H1 (cell line): Measurements from ENCODE around the gene GPR176. TPM values are rescaled to one million over a fixed set of nuclear protein-coding genes. Genes with fewer than 3 reads are reported as not detected.

Source experiments
- CTCF ChIA-PET: fragments of 300-600 bp; sonication (Branson Sonifier 250); formaldehyde crosslinking; loops from one replicate; lab custom pipeline; 2021; ENCODE audit not compliant: partially characterized antibody; lab: Charles Lee
- POLR2A ChIA-PET: fragments of 300-600 bp; sonication (Branson Sonifier 250); formaldehyde crosslinking; loops from one replicate; lab custom pipeline; 2021; ENCODE audit warnings: inconsistent platforms; ENCODE audit not compliant: partially characterized antibody; lab: Charles Lee
- DNase-seq, 2 experiments: peaks; one replicate each; pipeline versions ENCODE4 v3.0.0 to v3.0.0-alpha.2; 2010 to 2022; ENCODE audit warnings: low spot score in 2 of 2, low read depth in 1 of 2, mixed read lengths in 1 of 2
- FAIRE-seq: peaks from 2 replicates; lab custom pipeline; 2011; peaks lifted over from hg19 to GRCh38; lab: Jason Lieb, UNC
- H2AFZ ChIP-seq: 2 replicates; pipeline ENCODE4 v1.8.1; 2012; ENCODE audit warnings: low read length, inconsistent platforms
- H2AK5ac ChIP-seq: 2 replicates; pipeline ENCODE4 v1.6.1; 2013; ENCODE audit warnings: low read depth, low read length
- H2BK120ac ChIP-seq: replicated peaks from 2 replicates; pipeline ENCODE3; 2013; ENCODE audit warnings: low read depth, low read length, inconsistent platforms
- H2BK12ac ChIP-seq: 2 replicates; pipeline ENCODE4 v1.6.1; 2013; ENCODE audit warnings: low read depth, low read length
- H2BK15ac ChIP-seq: 2 replicates; pipeline ENCODE4 v1.6.1; 2013; ENCODE audit warnings: low read length
- H2BK20ac ChIP-seq: 2 replicates; pipeline ENCODE4 v1.6.1; 2013; ENCODE audit warnings: low read length
- H2BK5ac ChIP-seq: 2 replicates; pipeline ENCODE4 v1.6.1; 2013; ENCODE audit warnings: low read depth, low read length
- H3K14ac ChIP-seq: 2 replicates; pipeline ENCODE4 v1.6.1; 2013; ENCODE audit warnings: inconsistent platforms; ENCODE audit not compliant: insufficient read length
- H3K18ac ChIP-seq: 2 replicates; pipeline ENCODE4 v1.6.1; 2013; ENCODE audit warnings: low read length; ENCODE audit errors: extremely low read depth
- H3K23ac ChIP-seq: 2 replicates; pipeline ENCODE4 v1.6.1; 2013; ENCODE audit warnings: inconsistent platforms; ENCODE audit not compliant: insufficient read length
- H3K23me2 ChIP-seq: 2 replicates; pipeline ENCODE4 v1.6.1; 2013; ENCODE audit warnings: low read depth, low read length
- H3K27ac ChIP-seq: 2 replicates; pipeline ENCODE4 v1.6.1; 2011; ENCODE audit warnings: low read depth, low read length, inconsistent platforms
- H3K27me3 ChIP-seq, 4 experiments: replicated peaks in 1 of 4; 1 replicate in 1 of 4; 2 replicates in 3 of 4; pipeline versions ENCODE4 v1.6.1 to v1.8.1; 2011 to 2013; ENCODE audit warnings: low read length in 3 of 4, mild to moderate bottlenecking in 3 of 4, inconsistent platforms in 2 of 4, mixed read lengths in 2 of 4, moderate library complexity in 1 of 4; ENCODE audit not compliant: control insufficient read depth in 3 of 4, insufficient read depth in 3 of 4; ENCODE audit errors: extremely low read depth in 1 of 4
- H3K36me3 ChIP-seq, 4 experiments: 2 replicates each; pipeline versions ENCODE4 v1.6.1 to v1.8.1; 2011 to 2013; ENCODE audit warnings: mild to moderate bottlenecking in 4 of 4, low read length in 3 of 4, moderate library complexity in 2 of 4, control low read depth in 1 of 4, inconsistent platforms in 1 of 4; ENCODE audit not compliant: insufficient read depth in 4 of 4, control insufficient read depth in 2 of 4
- H3K4ac ChIP-seq: replicated peaks from 2 replicates; pipeline ENCODE3; 2013; ENCODE audit warnings: low read length, low read depth, mixed read lengths, inconsistent platforms; ENCODE audit not compliant: insufficient read length
- H3K4me1 ChIP-seq, 4 experiments: replicated peaks in 1 of 4; 1 replicate in 1 of 4; 2 replicates in 3 of 4; pipeline versions ENCODE4 v1.6.1 to v1.8.1; 2011 to 2013; ENCODE audit warnings: low read length in 3 of 4, inconsistent platforms in 2 of 4, mixed read lengths in 1 of 4; ENCODE audit not compliant: insufficient read depth in 4 of 4, control insufficient read depth in 3 of 4
- H3K4me2 ChIP-seq, 2 experiments: 2 replicates each; pipeline versions ENCODE4 v1.6.1 to v1.8.1; 2011 to 2013; ENCODE audit warnings: low read depth in 2 of 2, low read length in 2 of 2, control low read depth in 1 of 2, inconsistent platforms in 1 of 2, mild to moderate bottlenecking in 1 of 2; ENCODE audit not compliant: insufficient read depth in 1 of 2
- H3K4me3 ChIP-seq, 4 experiments: fragments of 200-600, 300-600 bp in 1 of 4; sonication (generic), shearing (Covaris generic), sonication (Bioruptor Twin) in 1 of 4; 2 replicates each; pipeline versions ENCODE4 v1.5.1 to v1.8.1; 2011 to 2016; ENCODE audit warnings: low read length in 4 of 4, low read depth in 3 of 4, control low read depth in 2 of 4, inconsistent platforms in 2 of 4, mild to moderate bottlenecking in 2 of 4, mixed read lengths in 1 of 4, moderate library complexity in 1 of 4; ENCODE audit not compliant: insufficient read depth in 2 of 4; ENCODE audit errors: extremely low read depth in 1 of 4
- H3K56ac ChIP-seq: replicated peaks from 2 replicates; pipeline ENCODE3; 2013; ENCODE audit warnings: low read depth, mild to moderate bottlenecking, mixed read lengths, low read length, inconsistent platforms; ENCODE audit not compliant: insufficient read length
- H3K79me1 ChIP-seq: 2 replicates; pipeline ENCODE4 v1.6.1; 2013; ENCODE audit warnings: low read depth, low read length, control low read depth
- H3K79me2 ChIP-seq, 2 experiments: 2 replicates each; pipeline versions ENCODE4 v1.6.1 to v1.8.1; 2012 to 2013; ENCODE audit warnings: low read length in 2 of 2, mild to moderate bottlenecking in 2 of 2, inconsistent platforms in 1 of 2; ENCODE audit not compliant: insufficient read depth in 2 of 2, control insufficient read depth in 1 of 2
- H3K9ac ChIP-seq, 4 experiments: replicated peaks in 1 of 4; 1 replicate in 1 of 4; 2 replicates in 3 of 4; pipeline versions ENCODE4 v1.6.1 to v1.8.1; 2011 to 2013; ENCODE audit warnings: low read depth in 3 of 4, low read length in 3 of 4, control low read depth in 2 of 4, mild to moderate bottlenecking in 2 of 4, moderate library complexity in 2 of 4, inconsistent platforms in 1 of 4; ENCODE audit errors: extremely low read depth in 1 of 4
- H3K9me3 ChIP-seq, 2 experiments: 2 replicates each; pipeline versions ENCODE4 v1.6.1 to v1.8.1; 2012 to 2013; ENCODE audit warnings: mild to moderate bottlenecking in 2 of 2, moderate library complexity in 2 of 2, control low read depth in 1 of 2, inconsistent platforms in 1 of 2, low read depth in 1 of 2, low read length in 1 of 2, mixed read lengths in 1 of 2; ENCODE audit not compliant: insufficient read depth in 2 of 2
- H4K20me1 ChIP-seq, 2 experiments: replicated peaks in 1 of 2; 2 replicates each; pipeline versions ENCODE3 to v1.8.1; 2011 to 2013; ENCODE audit warnings: inconsistent platforms in 2 of 2, low read length in 2 of 2, mild to moderate bottlenecking in 1 of 2; ENCODE audit not compliant: insufficient read depth in 2 of 2, control insufficient read depth in 1 of 2
- H4K5ac ChIP-seq: 2 replicates; pipeline ENCODE4 v1.6.1; 2013; ENCODE audit warnings: low read length, low read depth, mixed read lengths, inconsistent platforms; ENCODE audit not compliant: insufficient read length
- H4K8ac ChIP-seq: 2 replicates; pipeline ENCODE4 v1.8.0; 2013; ENCODE audit warnings: mild to moderate bottlenecking, moderate library complexity, low read length, inconsistent platforms; ENCODE audit not compliant: insufficient read depth; ENCODE audit errors: extremely low read depth
- H4K91ac ChIP-seq: replicated peaks from 2 replicates; pipeline ENCODE3; 2013; ENCODE audit warnings: low read length, mixed read lengths, inconsistent platforms; ENCODE audit not compliant: insufficient read length
- GTF2F1 ChIP-seq: IDR thresholded peaks from 2 replicates; pipeline ENCODE4 v1.6.1; 2012; ENCODE audit warnings: low read depth, low read length, improper control_type of control experiment, borderline replicate concordance
- JUN ChIP-seq: IDR thresholded peaks from 2 replicates; pipeline ENCODE4 v1.6.1; 2011; ENCODE audit warnings: low read depth, mild to moderate bottlenecking, improper control_type of control experiment, low read length
- NANOG ChIP-seq: IDR thresholded peaks from 2 replicates; pipeline ENCODE4 v1.6.1; 2011; ENCODE audit warnings: low read length, low read depth, mild to moderate bottlenecking, inconsistent platforms; ENCODE audit not compliant: insufficient read depth, poor library complexity, severe bottlenecking
- PHF8 ChIP-seq: fragments of 200-600 bp; sonication (generic); conservative IDR thresholded peaks from 2 replicates; pipeline ENCODE4 v1.7.1; 2012; ENCODE audit warnings: low read depth, mild to moderate bottlenecking, inconsistent platforms, low read length, moderate library complexity
- POLR2A ChIP-seq, 2 experiments: IDR thresholded peaks; 1 replicate in 1 of 2; 2 replicates in 1 of 2; pipeline ENCODE4 v1.6.1; 2011; ENCODE audit warnings: low read depth in 2 of 2, low read length in 2 of 2, mild to moderate bottlenecking in 2 of 2; ENCODE audit errors: control extremely low read depth in 1 of 2
- WGBS, 2 experiments: shearing (Covaris generic) in 1 of 2; methylation state at CpG; one replicate each; pipeline versions ENCODE4 v1.1.6 to v1.1.7; 2013 to 2015; ENCODE audit warnings: low lambda C conversion rate in 2 of 2, mixed read lengths in 2 of 2, inconsistent platforms in 1 of 2, low coverage in 1 of 2, missing lambda C conversion rate in 1 of 2; ENCODE audit not compliant: insufficient replicate concordance in 2 of 2, insufficient coverage in 1 of 2, insufficient read length in 1 of 2; ENCODE audit errors: extremely low coverage in 1 of 2, missing lambda C conversion rate in 1 of 2; 5-methylcytosine and 5-hydroxymethylcytosine counted together
- long read RNA-seq, 2 experiments: library from RNA in 1 of 2; library from capped mRNA in 1 of 2; stranded (forward); transcript quantifications; one replicate each; pipeline ENCODE4 v2.0.0, GENCODE V29; 2021; ENCODE audit warnings: inconsistent platforms in 1 of 2
- polyA minus RNA-seq, 3 experiments: library from RNA; depleted of rRNA, polyadenylated mRNA; stranded (reverse); fragments of >200 nt; gene quantifications; 1 replicate in 2 of 3; 2 replicates in 1 of 3; pipeline ENCODE4 v1.2.3, GENCODE V29; 2011
- polyA plus RNA-seq, 7 experiments: library from polyadenylated mRNA; depleted of rRNA in 3 of 7; stranded (reverse) in 5 of 7; unstranded in 2 of 7; fragments of >200 nt in 5 of 7; fragments of 200-250 nt in 2 of 7; gene quantifications; 1 replicate in 5 of 7; 2 replicates in 1 of 7; 4 replicates in 1 of 7; pipeline versions ENCODE4 v1.2.1 to v1.2.3, GENCODE V29; 2011 to 2013; ENCODE audit warnings: missing spikeins in 2 of 7, mixed read lengths in 2 of 7
- total RNA-seq: library from RNA; stranded (reverse); fragmentation: NEBNext Ultra II Directional; extraction: Animal tissue kit (Norgen Biotek cat#: 25700); gene quantifications from 2 replicates; pipeline ENCODE4 v1.2.1, GENCODE V29; 2021

GPR176 gene, protein sequence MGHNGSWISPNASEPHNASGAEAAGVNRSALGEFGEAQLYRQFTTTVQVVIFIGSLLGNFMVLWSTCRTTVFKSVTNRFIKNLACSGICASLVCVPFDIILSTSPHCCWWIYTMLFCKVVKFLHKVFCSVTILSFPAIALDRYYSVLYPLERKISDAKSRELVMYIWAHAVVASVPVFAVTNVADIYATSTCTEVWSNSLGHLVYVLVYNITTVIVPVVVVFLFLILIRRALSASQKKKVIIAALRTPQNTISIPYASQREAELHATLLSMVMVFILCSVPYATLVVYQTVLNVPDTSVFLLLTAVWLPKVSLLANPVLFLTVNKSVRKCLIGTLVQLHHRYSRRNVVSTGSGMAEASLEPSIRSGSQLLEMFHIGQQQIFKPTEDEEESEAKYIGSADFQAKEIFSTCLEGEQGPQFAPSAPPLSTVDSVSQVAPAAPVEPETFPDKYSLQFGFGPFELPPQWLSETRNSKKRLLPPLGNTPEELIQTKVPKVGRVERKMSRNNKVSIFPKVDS
- total RNA-seq: 190 and 198 TPM in 2 replicates
- polyA plus RNA-seq (2011; rRNA removed): 281 and 318 TPM in 2 replicates
- 189 TPM for polyA plus RNA-seq (2011; cell fraction: cytosol; rRNA removed)
- polyA plus RNA-seq (2011; cell fraction: nucleus; rRNA removed): 347 TPM
- 147 to 191 TPM (median 166 TPM) in 4 replicates for polyA plus RNA-seq (2012, experiment 1 of 2)
- 130 TPM for polyA plus RNA-seq (2012, experiment 2 of 2)
- polyA plus RNA-seq (2013, experiment 1 of 2): 98.7 TPM
- 108 TPM for polyA plus RNA-seq (2013, experiment 2 of 2)
- 732 and 803 TPM in 2 replicates for polyA minus RNA-seq (2011; rRNA and poly(A)+ RNA removed)
- polyA minus RNA-seq (2011; cell fraction: cytosol; rRNA and poly(A)+ RNA removed): 146 TPM
- 175 TPM for polyA minus RNA-seq (2011; cell fraction: nucleus; rRNA and poly(A)+ RNA removed)
- long read RNA-seq, experiment 1, transcript GPR176-205 (3 exons, 2,816 nt): major isoform, 35 of 78 reads
- long read RNA-seq, experiment 1, partial matches to known transcripts: 7 of 78 reads
- long read RNA-seq, experiment 1, other reads (novel, unspliced or antisense): 36 of 78 reads
- long read RNA-seq, experiment 2: 0 reads

DNA sequence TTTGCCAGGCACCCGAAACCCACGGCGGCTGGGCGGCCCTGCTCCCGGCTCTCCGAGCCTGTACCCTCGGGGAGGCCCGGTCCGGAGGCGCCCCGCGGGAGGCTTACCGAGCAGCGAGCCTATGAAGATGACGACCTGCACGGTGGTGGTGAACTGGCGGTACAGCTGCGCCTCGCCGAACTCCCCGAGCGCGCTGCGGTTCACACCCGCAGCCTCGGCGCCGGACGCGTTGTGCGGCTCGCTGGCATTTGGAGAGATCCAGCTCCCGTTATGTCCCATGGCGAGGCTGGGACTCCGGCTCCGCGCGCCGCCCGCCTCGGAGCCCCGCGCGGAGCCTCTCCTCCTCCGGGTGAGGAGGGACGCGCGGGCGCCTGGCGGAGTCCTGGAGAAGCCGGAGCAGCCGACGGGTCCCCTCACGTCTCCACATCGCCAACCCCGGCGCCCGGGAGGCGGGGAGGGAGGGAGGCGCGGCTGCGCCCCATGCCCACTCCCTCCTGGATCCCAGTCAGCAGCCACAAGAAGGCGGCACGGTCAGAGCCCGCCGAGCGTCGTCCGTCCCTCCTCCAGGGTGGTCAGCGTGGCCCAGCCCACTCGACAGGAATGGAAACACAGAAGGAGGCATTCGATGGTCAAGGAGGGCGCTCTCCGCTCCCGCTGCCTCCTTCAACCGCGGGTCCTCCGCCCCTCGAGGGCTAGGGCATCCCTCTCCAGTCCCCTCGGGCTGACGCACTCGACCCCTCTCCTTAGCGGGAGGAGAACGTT, at the start of gene GPR176:
Gene GPR176 (minus strand): TSS at position 519 of the 762 bp plus-strand sequence. CDS start 240 bp downstream, at position 279.
- H2BK5ac ChIP-seq: peak within 1 kb of the TSS; percentile 85
- H3K4me1 ChIP-seq: peaks cover 5 to 9% (median 7%) of the 10 kb centered on the region in 4 experiments; a peak in 6 of 7 replicates
- H4K8ac ChIP-seq: peak within 1 kb of the TSS; percentile 95
- H4K5ac ChIP-seq: peak within 1 kb of the TSS; percentile 79
- H3K9me3 ChIP-seq: no peaks in the 10 kb centered on the region
- 2% methylated on average over 63 of the region's 84 CpGs; no CpG with 5 or more reads in 1 of the 2 experiments for WGBS, 2 experiments
- peak within 1 kb of the TSS; percentile 96 for H4K91ac ChIP-seq
- H3K4ac ChIP-seq: peak within 1 kb of the TSS; percentile 11
- H2BK15ac ChIP-seq: peak within 1 kb of the TSS; percentile 78; the same call in 1 of the 2 replicates
- H3K4me2 ChIP-seq: peak within 1 kb of the TSS; percentile 67 to 82
- H2AFZ ChIP-seq: no peak within 1 kb of the TSS; the same call in 1 of the 2 replicates
- H4K20me1 ChIP-seq: peaks cover under 1 to 12% of the 10 kb centered on the region in 2 experiments
- peak within 1 kb of the TSS; percentile 69 for H3K27ac ChIP-seq
- CTCF ChIA-PET: interaction anchor here (0.6 to 1.8 kb wide), 7 partner anchors 11 to 125 kb away, joined by 3 to 7 read pairs (median 3); no protein-coding TSS in a partner anchor
- H2AK5ac ChIP-seq: peak within 1 kb of the TSS; percentile 59; the same call in 1 of the 2 replicates
- peaks cover 11 to 57% of the 10 kb centered on the region in 2 experiments; a peak in 3 of 4 replicates for H3K79me2 ChIP-seq
- H2BK20ac ChIP-seq: peak within 1 kb of the TSS; percentile 76; the same call in 1 of the 2 replicates
- peaks cover 0 to 9% (median 4%) of the 10 kb centered on the region in 4 experiments; a peak in 3 of 8 replicates for H3K36me3 ChIP-seq
- FAIRE-seq (no peak), DNase-seq (peak in 1 of 2 experiments; percentile 75)
- peak within 1 kb of the TSS; percentile 56 for H3K56ac ChIP-seq
- H3K18ac ChIP-seq: peak within 1 kb of the TSS; percentile 95
- POLR2A ChIA-PET: interaction anchor here (0.8 to 2.7 kb wide), 17 partner anchors 12 to 142 kb away, joined by 3 to 27 read pairs (median 4); partner anchors contain the start of gene EIF2AK4
- no peaks in the 10 kb centered on the region for H3K27me3 ChIP-seq
- peak within 1 kb of the TSS; percentile 62 for H2BK120ac ChIP-seq
- H3K79me1 ChIP-seq: peaks cover 6% of the 10 kb centered on the region; the same call in 1 of the 2 replicates
- peak within 1 kb of the TSS; percentile 74 to 84 (median 78) for H3K9ac ChIP-seq
- peak within 1 kb of the TSS; percentile 6 for H3K14ac ChIP-seq
- H3K23me2 ChIP-seq: peaks cover 7% of the 10 kb centered on the region
- peak within 1 kb of the TSS; percentile 15 for H3K23ac ChIP-seq
- peak within 1 kb of the TSS; percentile 95; the same call in 1 of the 2 replicates for H2BK12ac ChIP-seq
- peak within 1 kb of the TSS; percentile 91 to 95 (median 94) for H3K4me3 ChIP-seq
- TF ChIP-seq POLR2A (IDR thresholded peaks at IDR 0.05; ENCODE audit: control extremely low read depth in 1 of 2, low read depth in 2 of 2, low read length in 2 of 2) (peak in 1 of 2 experiments; percentile 67; a peak in 2 of 3 replicates), JUN (no peak), NANOG (no peak), PHF8 (0 out of 2 replicates have a peak, but pooled peaks have one; percentile 9), GTF2F1 (no peak)
